Mammary epithelial cell (primary cell): Measurements from ENCODE around the gene FBXO41.

ENCODE experiments used
- EZH2 ChIP-seq: IDR thresholded peaks from 2 replicates; pipeline ENCODE4 v1.6.1; 2012; ENCODE audit warnings: low read length, inconsistent platforms, borderline replicate concordance
- TF ChIP-seq, protein P1 (sequence below), 2 donors: IDR thresholded peaks in 1 of 2; conservative IDR thresholded peaks in 1 of 2; 2 replicates each; pipeline ENCODE4 v1.5.1; 2011 to 2012; ENCODE audit warnings: inconsistent platforms in 2 of 2, low read length in 2 of 2, mild to moderate bottlenecking in 2 of 2, control low read depth in 1 of 2, low read depth in 1 of 2; ENCODE audit not compliant: insufficient read depth in 1 of 2; ENCODE audit errors: extremely low read depth in 1 of 2

DNA sequence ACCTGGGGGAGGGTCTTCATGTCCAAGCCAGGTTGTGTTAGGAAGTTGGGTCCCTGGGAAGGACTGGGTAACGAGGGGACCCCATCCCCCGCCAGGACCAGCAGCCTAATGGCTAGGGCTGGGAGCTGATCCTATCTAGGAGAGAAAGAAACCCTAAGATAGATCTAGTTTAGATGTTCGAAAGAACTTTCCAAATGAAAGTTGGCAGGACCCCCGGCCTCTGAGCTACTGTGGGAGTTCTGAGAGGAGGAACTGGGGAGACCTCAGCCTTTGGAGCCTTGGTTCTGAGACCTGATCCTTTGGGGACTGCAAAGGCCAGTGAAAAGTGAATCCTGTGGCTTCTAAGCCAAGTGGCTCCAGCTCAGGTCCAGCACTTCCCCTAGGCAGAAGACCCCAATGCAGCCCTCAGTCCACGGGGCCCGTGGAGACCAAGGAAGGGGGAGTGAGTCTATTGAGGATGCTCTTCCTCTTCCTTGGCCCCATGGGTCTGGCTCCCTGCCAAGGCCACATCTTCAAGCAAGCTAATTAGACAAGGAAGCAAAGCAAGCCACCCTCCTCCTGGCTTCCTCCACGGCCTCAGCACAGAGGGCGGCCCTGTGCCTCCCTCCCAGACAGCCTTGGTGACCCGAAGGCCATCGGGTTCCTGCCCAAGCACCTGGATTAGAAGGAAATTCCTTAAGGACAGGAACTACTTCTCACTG lies 26.7 kb downstream of the FBXO41 start:
- TF ChIP-seq, protein P1, sequence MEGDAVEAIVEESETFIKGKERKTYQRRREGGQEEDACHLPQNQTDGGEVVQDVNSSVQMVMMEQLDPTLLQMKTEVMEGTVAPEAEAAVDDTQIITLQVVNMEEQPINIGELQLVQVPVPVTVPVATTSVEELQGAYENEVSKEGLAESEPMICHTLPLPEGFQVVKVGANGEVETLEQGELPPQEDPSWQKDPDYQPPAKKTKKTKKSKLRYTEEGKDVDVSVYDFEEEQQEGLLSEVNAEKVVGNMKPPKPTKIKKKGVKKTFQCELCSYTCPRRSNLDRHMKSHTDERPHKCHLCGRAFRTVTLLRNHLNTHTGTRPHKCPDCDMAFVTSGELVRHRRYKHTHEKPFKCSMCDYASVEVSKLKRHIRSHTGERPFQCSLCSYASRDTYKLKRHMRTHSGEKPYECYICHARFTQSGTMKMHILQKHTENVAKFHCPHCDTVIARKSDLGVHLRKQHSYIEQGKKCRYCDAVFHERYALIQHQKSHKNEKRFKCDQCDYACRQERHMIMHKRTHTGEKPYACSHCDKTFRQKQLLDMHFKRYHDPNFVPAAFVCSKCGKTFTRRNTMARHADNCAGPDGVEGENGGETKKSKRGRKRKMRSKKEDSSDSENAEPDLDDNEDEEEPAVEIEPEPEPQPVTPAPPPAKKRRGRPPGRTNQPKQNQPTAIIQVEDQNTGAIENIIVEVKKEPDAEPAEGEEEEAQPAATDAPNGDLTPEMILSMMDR (conservative IDR thresholded peaks at IDR 0.05 in 1 of 2, IDR thresholded peaks at IDR 0.05 in 1 of 2; ENCODE audit: extremely low read depth in 1 of 2, insufficient read depth in 1 of 2, low read depth in 1 of 2, low read length in 2 of 2): no peak
- no peak for TF ChIP-seq EZH2
